HG03097 (cell line): Measurements from ENCODE around the gene CD44.

Experiments used
- ATAC-seq: cut with Tn5 transposase; IDR thresholded peaks from one replicate; pipeline ENCODE4 v1.9.1; 2021; ENCODE audit not compliant: unreplicated experiment, low FRiP score

CD44 gene

DNA sequence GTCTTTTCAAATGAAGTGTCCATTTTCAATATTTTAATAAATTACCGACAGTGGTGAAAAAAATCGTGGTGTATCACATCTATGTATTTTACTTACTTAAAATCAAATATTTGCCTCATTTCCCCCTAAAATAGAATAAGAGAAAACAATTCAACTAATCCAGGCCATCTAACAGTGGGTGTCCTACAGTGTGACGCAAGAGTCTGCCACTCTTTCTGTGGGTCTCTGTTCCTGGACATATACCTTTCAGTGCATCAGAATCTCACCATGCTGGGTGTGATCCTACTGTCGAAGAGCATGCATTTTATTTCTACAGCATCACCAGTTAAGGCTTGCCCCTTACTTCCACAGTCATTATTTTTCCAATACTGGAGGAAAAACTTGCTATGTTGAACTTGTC is 111.2 kb downstream of the CD44 start:
- no peak for ATAC-seq

DNA sequence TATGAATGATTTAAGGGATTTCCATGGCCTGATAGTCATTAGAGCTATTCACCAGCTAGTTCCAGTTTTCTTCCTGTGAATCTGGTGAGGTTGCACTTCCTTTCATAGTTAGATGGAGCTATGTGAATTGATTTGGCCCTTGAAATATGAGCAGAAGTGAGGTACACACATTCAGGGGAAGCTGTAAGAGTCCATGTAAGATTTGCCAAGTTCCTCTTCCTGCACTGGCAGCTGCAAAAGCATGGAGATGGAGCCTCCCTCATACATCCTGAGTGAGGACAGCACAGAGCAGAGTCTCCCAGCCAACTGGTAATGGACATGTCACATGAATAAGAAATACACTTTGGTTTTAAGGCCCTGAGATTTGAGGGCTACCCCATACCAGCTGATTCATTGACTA is 111.7 kb downstream of the CD44 start:
- no peak for ATAC-seq

DNA sequence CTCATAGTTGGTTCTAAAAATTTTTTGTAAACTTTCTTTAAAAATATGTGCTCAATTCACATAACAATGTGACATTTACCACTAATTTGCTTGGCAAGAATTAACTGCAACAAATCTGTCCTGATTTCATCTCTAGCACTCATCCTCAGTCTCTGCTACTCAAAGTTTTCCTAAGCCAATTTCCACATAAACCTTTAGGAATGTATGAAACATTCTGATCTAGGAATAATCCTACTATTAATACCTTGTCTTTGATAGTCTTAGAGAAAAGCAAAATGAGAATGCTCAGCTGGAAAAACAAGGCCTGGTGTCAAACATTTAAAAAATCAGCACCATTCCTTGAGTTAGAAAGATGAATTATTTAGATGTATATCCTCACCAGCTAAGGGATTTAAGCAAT is 114.3 kb downstream of the CD44 start:
- no peak for ATAC-seq

DNA sequence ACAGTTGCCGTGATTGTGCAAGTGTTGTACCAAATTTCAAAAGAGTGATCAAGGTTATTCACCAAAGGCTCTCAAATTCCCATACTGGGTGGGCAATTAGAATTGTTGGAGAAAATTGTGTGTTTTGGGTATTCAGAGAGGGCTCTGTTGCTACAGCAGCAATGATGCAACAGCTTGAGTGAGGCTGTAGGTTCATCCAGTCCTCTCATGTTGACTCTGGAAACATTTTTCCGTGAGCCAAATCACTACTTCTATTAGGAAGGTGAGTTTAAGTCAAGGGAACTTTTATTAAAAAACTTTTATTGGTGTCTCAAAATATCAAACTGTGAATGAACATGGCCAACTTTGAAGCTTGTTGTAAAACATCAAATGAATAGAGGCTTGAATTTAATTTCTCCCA is 116.5 kb downstream of the CD44 start:
- ATAC-seq = no peak

DNA sequence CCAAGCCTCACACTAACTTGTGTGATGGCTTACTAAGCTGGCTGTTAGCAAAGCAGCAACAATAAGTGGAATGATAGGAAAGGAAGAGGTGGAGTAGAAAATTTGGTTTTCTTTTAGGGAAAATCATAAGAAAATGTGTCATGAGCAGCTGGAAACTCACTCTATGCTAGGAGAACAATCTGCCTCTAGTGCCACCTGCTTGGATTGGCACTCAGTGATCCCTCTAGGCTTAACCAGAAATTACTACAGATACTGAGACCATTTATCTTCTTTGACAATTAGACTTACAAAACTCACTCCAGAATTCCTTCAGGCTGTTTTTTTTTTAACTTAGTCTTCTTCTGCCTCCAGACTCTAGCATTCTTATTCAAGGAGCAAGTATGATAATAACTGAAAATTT is 117.3 kb downstream of the CD44 start:
- ATAC-seq = no peak

DNA sequence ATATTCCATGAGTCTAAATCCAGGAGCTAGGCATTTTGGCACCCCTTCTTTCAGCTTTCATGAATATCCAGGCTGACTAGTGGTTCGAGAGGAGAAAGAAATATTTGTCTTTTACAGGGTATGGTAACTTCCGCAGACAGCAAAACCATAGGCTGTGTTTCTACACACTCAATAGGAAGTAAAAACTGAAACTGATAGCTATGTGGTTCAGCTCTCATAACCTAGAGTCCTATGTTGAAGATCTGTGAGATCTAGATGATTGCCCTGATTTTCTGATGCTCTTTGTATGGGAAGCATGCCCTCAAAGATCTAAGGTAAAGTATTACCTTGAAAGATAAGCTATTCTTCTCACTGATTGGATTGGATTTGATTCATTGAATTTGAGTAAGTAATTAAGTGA is 118.3 kb downstream of the CD44 start:
- peak; percentile 91 for ATAC-seq

DNA sequence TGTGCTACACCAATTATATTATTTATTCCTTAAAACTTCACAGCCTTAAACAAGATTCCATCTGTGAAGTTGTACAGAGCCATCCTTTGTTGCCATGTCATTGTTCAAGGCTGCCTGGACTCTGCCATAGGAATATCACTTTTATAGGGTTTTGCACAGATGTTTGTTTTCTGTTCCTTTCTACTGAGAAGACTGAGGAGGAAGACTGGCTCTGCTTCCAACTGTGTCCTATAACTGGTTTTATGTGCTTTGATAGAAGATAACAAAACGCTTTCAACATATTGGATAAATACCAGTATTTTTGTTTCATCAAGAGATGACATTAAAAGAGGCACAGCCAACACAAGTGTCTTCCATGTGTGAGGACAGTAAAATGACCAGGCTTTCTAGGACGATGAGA is 120.6 kb downstream of the CD44 start:
- no peak for ATAC-seq

DNA sequence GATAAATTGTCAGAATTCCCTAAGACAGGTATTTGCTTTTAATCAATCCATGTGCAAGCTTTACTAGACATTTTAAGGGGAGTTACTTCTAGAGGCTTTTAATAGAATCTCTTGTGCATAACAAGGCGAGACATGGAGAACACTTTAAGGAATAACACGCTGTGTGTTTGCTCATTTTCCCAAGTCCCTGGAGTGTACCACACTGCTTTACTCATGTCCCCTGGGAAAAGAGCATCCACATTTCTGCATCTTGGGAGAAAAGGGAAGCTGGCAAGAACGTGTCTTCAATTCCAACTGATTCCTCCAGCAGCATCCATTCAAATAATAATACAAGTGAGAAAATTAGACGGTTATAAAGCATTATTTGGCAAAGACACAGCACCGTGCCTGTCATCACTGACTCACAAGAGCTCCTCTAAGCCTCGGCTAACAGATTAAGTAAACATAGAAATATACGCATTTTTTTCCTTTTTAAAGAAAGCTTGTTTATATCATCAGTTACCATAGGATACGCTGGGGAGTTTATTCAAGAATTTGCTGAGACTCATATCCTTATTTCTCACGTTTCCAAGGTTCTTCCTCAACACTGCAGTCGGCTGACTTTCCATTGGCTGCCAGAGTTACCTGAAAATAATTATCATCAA is 121.5 kb downstream of the CD44 start:
- ATAC-seq = no peak

DNA sequence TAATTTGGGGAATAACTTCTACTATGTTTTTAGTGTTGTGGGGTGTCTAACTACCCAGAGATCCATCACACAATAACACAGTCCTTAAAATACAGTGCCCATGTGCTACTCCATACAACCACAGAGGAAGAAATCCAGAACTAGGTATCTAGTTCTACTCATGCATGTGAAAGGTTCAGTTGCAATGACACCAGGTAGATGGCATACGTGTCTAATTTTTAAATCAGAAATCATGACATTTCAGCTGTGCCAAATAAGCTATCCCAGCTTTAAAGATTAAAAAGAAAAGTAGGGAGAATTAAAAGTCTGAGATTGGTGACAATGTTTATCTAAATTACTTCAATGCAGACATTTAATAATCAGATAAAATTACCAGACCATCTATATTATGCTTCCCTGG is 122.2 kb downstream of the CD44 start:
- no peak for ATAC-seq

DNA sequence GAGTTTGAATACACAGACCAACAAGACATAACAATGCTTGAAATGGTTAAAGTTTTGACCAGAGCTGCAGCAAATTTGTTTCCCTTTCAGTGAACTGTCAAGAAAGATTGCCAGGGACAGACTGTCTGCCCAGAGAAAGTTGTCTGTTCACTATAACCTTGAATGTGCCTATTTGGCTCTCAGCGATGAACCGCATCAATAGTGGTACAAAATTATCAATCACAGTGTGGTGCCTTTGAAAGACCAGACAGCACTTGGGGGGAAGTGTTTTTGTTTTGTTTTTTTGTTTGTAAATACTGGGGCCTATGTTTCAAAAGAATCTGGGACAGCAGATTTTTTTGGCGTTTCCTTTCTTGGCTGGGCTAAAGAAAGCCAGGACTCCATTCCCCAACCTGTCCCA is 123.1 kb downstream of the CD44 start:
- no peak for ATAC-seq

DNA sequence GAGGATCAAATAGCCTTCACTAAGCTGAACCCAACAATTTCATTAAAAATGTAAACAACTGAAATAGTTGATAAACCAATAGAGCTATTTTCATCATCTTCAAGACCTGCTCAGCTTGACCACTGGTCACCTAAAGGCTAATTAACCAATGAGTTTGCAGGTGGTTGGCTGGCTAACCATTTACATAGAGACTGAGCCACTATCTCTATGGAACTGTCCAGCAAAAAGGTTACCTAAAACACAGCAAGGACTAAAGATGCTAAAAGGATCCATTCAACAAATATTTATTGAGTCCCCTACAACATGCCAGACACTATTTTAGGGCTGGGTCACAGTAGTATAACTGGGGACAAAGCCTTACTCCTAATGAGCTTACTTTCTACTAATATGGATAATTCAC is 123.8 kb downstream of the CD44 start:
- ATAC-seq = no peak

DNA sequence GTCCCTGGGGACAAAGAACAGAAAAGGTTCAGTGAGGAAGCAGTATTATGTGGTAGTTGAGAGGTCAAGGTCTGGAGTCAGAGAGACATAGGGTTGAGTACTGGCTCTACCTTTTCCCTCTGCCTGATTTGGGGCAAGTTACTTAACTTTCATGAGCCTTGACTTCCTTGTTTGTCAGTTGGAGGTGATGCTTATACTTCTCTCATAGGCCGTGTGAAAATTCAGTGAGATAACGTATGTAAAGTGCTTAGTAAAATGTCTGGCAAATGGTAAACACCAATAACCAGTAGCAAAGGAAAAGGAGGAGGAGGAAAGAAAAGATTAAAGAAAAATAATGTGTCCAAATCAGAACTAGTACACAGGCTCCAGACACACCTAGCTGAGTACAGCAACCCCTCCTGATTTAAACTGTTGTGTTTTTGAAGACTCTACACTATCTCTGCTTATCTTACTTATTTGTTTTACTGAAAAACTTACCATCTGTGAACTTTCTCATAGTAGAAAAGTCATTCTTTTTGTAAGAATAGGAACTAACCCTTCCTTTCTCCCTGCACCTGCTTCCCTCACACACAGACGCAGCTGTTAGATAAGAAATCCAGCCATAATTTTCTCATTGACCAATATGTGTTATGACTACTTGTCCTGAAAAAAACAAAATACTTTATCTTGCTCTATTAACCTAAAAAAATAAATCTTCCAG is 126.9 kb downstream of the CD44 start:
- no peak for ATAC-seq

DNA sequence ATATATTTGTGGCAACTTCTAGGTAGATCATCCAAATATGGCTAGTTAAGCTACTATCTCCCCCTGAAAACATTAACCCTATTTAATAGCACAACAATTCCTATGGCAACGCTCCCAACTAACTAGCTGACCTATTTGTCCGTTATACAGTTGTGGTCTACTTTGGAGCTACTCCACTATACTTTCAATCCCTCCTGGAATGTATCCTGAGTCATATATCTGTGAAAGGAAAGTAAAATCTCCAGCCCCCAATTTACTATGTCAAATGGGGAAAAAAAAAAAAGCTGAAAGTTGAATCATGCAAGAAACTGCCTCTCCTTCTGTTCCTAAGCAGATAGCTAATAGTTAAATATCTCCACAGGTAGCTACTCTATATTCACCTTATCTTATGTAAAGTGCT is 128.5 kb downstream of the CD44 start:
- ATAC-seq = no peak

DNA sequence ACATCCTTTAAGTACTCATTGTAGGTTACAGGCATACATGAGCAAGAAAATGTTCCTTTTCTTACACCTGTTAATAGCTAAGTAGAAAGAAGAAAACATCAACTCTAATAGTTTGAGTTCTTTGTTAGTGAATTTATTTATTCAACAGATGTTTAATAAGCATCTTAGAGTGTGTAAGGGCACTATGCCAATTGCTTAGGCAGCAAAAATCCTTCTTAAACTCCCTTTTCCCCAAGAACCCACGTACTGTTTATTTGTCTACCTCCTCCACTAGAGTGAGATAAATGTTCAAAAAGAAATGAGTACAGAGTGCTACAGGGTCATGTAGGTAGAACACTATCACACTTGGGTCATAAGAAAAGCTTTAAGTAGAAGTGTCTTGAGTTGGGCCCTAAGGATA is 131.4 kb downstream of the CD44 start:
- ATAC-seq = no peak

DNA sequence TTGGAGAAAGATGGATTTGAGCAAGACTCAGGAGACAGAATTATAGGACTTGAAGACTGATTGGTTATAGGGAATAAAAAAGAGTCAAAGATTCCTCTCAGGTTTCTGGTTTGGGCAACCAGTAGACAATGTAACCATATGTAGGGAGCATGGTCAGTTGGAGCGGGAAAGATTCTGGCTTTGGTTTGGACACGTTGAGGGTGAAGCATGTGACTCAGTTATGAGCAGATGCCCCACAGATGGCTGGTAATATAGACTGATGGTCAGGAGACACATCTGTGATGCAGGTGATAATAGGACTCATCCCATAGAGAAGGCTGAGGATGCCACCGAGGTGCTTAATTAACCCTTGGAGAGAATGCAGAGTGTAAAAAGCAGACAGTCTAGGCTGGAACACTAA is 132.1 kb downstream of the CD44 start:
- ATAC-seq = no peak

DNA sequence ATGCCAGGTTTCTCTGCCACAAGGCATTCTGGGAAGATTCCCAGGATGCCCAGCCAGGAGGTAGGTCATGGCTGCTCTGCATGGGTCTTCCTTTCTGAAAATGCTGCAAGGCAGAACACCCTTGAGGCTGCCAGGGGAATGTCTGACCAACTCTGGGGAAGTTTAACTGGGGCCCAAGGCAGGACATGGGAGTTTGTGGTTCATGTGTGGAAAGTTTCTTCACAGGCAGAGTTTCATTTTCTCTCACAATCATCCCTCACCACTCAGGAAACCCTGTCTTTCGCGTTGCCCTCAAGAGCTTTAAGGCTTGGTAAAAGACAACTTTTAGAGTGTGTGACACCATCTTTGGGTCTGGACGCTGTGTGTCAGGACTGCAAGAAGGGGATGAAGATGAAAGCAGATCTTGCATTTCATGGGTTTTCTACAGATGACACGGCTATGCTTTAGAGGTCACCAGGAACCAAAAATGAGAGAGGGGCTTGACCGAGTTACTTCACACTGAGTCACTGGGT is 133.5 kb downstream of the CD44 start:
- peak; percentile 80 for ATAC-seq

DNA sequence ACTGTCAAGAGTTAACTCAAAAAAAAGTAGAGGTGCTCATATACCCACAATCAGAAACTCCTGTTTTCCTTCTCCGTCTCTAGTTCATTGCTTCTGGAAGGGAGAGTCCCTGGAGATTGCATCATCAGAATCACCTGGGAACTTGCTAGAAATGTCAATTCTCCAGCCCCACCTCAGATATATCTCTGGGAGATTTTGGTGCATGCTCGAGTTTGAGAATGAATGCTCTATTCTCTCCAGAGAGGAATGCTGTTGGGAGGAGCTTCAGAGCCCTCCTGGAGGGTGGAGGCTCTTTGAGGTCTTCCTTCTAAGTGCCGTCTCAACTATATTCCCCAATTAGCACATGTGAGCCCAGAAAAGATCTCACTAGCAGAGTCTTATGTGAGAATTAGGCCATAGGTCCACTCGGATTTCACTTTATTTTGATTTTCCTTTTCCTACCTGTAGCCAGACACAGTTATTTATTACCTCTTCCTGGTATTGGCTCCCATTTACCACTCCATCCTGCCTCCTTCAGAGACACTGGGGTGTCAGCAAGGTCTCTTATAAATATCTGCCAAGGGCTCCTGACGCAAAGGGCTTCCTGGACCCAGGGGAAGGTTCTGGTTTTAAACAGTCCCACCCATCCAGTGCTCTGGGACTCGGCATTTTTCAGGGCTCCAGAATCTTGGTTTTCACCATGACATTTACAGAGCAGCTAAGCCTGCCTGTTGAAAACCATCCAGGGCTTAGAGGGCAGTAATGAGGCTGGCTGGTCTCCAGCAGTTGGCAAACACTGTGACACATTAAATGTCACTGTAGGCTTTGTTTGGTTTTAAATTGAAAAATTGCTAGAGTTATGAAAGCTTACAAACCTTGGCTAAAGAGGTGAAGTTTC is 136.2 kb downstream of the CD44 start:
- no peak for ATAC-seq

DNA sequence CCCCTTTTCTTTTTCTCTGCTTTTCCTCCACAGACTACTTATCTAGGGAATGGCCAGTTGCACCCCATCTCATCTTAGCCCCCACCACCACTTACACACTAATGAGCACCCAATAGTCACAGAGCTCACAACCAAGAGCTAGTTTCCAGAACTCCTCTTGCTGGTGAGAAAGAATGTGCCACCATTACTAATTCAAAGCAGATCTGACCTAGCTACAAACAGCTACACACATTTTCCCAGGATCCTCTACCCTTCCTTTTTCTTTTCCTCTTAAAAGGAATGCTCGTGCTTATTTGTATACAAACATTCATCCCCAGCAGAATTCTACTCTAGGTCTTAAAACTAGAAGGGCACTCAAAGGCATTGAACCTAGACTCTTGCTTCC is 136.8 kb downstream of the CD44 start:
- ATAC-seq = no peak

DNA sequence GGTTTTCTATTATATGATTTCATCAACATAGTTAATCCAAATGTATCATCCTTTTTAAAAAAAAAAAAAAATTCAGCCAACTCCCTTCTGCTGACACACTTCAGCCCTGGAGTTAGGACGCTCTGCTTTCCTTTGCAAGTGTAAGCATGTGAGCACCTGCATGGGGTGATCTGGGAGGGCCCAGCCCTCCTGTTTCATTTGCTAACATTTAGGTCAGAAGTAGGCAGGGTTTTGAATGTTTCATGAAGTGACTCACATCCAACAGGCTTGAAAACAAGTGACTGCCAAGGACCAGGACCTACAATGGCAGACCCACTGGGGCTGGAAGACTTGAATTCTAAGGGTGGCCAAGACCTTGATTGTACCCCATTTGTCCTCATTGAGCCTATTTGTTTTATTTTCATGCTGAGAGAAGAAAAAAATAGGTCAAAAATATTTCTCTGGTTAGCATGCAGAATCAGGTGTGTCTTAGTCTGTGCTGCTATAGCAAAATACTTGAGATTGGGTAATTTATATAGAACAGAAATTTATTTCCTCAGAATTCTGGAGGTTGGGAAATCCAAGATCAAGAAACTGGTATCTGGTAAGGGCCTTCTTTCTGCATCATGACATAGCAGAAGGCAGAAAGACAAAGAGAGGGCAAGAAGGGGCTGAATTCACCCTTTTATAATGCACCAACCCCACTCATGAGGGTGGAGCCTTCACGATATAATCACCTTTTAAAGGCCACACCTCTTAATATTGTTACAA is 137.6 kb downstream of the CD44 start:
- ATAC-seq = no peak

DNA sequence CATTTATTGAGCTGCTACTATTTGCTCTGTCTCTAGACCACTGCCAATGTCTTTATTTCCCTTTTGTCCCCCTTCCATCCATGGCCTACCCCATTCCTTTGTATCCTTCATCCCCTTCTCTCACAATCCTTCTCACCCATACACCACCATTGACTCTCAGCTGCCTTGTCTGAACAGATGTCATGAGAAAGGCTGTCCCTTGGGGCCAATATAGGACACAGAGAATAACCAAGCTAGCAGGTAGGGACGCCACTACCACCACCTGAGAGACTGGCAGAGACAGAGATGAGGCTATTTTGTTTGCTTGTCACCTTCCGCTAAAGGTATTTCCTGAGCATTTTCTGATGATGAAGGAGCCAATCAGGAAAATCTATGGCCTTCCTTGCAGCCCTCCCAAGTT is 138.9 kb downstream of the CD44 start:
- no peak for ATAC-seq

DNA sequence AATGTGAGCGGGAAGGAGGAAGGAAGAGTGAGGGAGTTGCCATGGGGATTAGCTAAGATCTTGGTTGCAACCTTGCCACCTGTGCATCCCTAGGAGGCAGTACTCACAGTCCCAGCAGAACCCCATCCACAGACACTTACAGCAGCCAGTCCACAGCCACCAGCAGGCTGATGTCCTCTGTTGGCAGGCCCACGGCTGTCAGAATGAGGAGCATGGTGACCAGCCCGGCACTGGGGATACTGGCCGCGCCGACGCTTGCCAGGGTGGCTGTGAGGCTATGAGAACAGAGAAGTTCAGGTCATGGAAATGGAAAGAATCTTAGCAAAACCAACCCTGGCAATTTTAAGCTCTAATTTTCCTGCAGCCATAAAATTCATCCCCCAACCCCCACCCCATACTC is 141.8 kb downstream of the CD44 start:
- no peak for ATAC-seq
